GM18868 (cell line): ENCODE data around the gene RAX2.
"Not testable (repeated sequence)": the region's sequence is repeated elsewhere in the genome, so short reads cannot be mapped to it uniquely, and the experiment has no call there.

Experiments used
- ATAC-seq: cut with Tn5 transposase; IDR thresholded peaks from one replicate; pipeline ENCODE4 v1.9.1; 2021; ENCODE audit warnings: mild to moderate bottlenecking, moderate library complexity; ENCODE audit not compliant: unreplicated experiment

RAX2 gene

DNA sequence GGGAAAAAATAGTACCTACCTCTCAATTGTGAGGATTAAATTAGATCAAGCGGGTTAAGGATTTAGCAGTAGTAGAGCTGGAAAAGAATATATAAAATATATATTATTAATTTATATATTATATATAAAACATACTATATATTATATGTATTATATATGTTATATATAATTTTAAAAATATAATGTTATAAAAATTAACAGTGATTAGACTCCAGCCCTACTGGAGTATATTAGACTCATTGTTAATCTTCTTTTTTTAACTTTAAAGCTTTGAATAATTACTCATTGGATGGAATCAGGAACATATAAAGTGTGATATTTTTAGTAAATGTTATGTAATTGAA is 9.9 kb downstream of the RAX2 start:
- ATAC-seq = no peak

DNA sequence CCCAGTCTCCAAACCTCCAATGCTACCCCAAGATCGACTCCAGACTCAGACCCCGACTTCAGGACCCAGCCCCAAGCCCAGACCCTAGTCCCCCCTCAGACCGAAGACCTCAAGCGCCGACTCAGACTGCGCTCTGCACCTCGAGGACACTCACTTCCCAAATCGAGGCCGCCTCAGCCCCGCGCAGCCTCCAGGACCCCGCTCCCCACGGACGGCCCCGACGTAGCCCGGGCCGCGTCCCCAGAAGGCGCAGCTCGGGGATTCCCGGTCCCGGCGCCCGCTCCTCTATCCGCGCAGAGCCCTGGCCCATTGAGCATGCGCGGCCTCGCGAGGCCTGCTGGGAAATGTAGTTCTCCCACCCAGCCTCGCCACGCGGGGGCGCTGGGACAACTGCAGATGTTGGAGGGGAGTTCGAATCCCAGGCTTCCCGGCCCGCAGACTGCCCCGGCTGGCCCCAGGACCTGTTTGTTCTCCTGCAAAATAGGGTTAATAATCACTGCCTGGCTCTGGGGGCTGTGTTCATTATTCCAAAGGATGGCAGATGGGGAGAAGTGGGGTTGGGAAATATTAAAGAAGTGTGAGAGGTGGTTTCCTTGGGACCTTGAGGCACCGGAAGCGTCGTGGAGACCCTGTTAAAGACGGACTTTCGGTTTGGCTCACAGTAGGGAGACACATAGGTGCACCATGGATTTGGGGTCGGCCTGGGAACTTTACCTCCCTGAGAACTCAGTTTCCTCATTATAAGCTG is 10.5 kb downstream of the RAX2 start, which contains the start of gene APBA3:
Gene APBA3 (minus strand): TSS at position 311 of the 748 bp plus-strand sequence. CDS start 1,428 bp downstream, outside the sequence.
- ATAC-seq = peak; percentile 54

DNA sequence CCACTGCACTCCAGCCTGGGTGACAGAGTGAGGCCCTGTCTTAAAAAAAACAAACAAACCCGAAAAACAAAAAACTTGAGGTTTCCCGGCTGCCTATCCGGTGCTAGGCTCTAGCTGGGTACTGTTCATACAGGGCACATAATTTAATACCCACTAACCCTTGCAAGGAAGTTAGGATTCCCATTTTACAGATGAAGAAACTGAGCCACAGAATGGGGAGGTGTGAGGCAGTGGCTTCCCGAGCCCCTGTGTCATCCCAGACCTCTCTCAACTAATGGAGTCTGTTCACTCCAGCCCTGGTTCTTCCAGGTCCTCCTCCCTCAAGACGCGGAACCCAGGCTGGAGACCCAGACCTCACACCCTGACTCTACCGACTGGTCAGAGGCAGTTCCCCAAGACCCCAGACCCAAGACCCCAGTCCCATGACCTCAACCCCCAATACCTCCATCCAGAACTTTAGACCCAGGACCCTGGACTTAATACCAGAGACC is 11.1 kb downstream of the RAX2 start:
- ATAC-seq = no peak

DNA sequence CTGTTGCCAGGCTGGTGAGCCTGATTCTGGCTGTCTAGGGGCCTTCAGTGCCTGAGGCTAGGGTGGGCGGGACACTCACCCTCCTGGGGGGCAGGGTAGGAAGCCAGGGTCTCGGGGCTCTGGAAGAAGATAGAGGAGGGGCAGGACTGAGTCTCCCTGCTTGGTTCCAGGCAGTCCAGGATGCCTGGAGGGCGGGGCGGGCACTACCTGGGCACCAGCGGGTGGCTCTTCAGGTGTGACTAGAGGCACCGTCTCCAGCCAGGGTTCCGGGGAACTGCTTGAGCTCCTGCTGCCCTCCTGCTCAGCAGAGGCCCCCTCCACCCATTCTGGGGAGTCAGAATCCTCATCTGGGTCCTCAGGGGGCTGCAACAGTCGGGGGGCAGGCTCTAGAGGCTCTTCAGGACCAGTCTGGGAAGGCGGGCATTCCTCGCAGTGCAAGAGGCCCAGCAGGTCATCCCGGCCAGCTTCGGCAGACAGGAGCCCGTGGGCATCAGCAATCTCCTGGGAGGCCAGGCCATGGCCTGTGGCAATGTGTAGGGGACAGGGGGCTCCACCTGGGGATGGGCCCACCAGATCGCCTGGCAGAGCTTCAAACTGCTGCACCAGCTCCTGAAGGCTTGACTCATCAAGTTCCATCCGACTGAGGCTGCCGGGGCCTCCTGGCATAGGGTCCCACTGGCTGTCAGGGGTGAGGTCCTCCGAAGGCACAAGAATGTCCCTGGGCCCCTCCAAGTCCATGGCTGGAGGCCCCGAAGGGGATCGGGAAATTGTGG is 12.4 kb downstream of the RAX2 start:
- ATAC-seq = no peak

DNA sequence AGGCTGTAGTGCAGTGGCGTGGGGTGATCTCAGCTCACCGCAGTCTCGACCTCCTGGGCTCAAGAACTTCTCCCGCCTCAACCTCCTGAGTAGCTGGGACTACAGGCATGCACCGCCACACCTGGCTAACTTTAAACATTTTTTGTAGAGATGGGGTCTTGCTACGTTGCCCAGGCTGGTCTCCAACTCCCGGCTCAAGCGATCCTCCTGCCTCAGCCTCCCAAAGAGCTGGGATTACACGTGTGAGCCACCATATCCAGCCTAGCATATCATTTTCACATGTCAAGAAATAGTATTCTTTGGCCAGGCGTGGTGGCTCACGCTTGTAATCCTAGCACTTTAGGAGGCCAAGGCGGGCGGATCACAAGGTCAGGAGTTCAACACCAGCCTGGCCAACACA is 13.7 kb downstream of the RAX2 start:
- not testable (repeated sequence) for ATAC-seq

DNA sequence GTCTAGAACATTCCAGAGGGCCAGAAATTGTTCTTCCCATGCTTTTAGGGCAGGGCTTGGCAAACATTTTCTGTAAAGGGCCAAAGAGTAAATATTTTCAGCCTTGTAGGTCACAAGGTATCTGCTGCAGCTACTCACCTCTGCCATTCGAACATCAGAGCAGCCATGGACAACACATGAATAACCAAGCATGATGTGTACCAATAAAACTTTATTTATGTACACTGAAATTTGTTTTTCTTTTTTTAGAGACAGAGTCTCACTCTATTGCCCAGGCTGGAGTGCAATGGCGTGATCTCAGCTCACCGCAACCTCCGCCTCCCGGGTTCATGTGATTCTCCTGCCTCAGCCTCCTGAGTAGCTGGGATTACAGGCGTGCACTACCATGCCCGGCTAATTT is 14.3 kb downstream of the RAX2 start:
- ATAC-seq = not testable (repeated sequence)

DNA sequence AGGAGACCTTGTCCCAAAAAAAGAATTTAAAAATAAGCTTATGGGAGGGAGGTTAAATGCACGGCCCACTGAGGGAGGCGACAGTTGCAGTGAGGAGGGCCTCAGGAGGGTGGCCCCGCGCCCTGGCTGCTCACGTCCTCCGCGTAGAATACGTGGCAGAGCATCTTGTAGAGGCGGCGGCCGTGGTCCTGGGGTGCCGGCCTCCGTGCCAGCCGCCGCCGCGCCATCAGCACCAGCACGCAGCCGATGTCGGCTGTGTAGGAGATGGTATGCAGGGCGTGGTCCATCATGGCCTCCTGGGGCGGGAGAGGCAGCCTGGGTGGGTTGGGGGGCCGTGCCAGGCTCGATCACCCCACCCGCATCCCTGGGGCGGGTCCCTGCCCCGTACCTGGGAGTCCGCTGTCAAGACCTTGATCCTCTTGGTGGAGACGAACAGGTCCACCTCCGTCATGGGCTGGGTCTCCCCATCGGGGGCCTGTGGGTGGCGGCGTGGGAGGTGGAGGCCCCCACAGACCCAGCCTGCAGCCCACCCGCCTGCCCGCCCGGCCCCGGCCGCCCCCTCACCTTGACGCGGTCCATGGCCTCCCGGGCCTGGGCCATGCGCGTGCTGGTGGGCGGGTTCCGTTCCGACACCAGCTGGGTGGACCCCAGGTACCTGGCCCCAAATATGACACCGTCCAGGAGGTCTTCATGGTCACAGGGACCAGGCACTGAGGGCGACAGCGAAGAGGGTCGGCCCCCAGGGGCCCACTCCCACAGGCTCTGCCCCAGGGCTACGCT is 18.2 kb downstream of the RAX2 start:
- ATAC-seq = no peak

DNA sequence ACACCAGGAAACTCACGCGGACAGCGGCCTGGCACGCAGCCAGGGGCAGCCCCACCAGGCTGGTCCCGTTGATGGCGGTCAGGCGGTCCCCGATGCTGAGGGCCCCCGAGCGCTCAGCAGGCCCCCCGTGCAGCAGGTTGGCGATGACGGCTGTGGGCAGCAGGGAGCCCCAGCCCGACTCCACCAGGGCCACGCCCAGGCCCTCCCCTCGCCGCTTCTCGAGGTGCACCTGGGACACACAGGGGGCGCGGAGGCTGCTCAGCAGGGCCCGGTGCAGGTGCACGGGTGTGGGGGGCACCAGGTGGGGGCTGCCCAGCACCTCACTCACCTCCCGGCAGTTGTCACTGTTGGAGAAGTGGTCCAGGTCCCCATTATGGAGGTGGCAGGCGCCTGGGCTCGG is 19.5 kb downstream of the RAX2 start:
- ATAC-seq = no peak

DNA sequence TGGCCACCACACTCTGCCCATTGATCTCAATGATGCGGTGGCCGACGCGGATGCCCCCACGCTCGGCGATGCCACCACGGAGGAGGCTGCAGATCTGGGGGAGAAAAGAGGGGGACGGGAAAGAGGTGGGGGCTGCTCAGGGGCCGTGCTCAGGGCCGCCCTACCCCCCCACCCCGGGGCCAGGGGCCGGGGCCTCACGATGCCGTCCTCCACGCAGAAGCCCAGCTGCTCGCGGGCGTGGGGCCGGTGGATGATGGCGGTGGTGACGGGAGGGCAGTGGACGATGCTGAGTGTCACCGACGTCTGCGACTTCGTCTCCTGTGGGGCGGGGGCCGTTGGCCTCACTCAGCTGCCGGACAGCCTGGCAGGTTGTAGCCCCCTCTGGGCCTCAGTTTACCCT is 20.8 kb downstream of the RAX2 start:
- no peak for ATAC-seq

DNA sequence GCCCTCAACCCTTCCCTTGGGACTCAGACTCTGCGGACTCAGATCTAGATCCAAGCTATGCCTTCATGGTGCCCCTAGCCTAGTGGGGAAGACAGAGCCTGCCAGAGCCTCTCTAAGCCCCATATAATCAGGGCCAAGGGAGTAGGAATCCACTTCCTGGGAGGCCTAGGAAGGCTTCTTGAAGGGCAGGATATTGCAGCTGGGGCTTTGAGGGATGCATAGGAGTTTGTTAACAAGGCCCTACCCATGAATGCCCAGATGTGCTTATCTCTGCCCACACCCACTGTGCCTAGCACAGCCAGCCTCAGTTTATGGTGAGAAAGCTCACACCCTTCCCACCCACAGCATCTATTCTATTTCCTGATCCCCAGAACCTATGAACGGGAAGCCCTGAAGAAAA is 21.8 kb downstream of the RAX2 start:
- ATAC-seq = no peak

DNA sequence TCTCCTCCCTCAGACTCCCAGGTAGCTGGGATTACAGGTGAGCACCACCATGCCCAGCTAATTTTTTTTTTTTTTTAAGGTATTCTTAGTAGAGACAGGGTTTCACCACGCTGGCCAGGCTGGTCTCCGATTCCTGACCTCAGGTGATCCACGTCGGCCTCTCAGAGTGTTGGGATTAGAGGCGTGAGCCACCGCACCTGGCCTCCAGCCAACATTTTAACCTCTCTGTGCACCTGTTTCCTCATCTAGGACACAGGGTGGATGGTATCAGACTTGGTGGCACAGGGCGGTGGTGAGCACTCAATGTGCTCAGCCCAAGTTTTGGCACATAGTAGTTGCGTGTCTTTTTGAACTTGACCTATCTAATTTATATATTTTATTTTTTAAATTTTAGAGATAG is 23.1 kb downstream of the RAX2 start:
- no peak for ATAC-seq

DNA sequence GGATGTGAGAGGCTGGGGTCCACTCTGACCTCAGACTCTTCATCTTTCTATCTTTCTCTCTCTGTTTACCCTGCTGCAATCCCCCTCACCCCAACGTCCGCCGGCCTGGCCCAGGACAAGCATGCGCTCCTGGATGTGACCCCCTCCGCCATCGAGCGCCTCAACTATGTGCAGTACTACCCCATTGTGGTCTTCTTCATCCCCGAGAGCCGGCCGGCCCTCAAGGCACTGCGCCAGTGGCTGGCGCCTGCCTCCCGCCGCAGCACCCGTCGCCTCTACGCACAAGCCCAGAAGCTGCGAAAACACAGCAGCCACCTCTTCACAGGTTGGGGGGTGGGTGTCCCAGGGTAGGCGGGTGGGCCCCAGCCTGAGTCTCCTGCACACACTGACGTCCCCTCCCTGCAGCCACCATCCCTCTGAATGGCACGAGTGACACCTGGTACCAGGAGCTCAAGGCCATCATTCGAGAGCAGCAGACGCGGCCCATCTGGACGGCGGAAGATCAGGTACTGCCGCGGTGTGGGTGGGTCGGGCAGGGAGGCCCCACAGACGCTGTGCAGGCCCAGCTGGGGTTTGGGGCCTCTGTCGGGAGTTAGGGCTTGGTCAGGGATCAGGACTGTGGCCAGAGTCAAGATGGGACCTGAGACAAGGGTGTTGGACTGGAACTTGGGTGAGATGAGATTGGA is 25.5 kb downstream of the RAX2 start:
- no peak for ATAC-seq

DNA sequence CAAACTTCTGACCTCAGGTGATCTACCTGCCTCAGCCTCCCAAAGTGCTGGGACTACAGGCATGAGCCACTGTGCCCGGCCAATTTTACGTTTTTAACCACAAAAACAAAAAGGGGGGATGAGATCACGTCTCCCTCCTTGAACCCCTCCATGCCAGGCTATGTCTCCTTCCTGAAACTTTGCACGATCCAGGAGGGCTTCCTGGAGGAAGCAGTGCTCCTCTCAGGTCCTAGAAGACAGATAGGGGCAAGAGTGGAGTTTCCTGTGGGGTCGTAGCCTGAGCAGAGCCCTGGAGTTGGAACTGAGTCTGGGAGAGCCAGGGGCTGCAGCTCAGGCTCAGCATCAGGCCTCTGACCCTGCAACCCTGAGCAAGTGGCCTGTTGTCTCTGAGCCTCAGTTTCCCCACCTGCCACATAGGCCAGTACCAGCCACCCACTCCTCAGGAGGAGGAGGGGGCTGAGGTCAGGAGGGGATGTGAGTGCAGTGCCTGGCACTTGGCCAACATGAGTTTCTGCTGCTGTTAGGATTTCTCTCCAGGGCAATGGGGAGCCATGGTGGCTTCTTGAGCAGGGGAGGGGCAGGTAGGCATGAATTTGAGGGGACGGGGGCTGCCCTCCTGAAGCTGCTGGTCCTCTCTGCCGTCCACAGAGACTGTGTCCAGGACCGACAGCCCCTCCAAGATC is 26.5 kb downstream of the RAX2 start:
- ATAC-seq = no peak

DNA sequence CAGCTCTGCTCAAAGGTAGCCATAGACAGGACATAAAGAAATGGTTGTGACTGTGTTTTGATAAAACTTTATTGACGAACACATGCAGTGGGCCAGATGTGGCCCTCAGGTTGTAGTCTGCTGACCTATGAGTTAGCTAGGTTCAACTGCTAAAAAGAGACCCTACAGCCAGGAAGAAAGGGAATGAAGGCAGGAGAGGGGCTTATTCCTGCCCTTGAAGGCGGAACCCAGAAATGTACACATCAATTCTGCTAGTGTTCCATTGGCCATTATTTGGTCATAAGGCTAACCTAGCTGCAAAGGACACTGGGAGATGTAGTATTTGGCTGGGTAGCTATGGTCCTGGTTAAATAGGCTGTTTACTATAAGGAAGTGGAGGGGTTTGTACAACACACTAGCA is 28.5 kb downstream of the RAX2 start:
- no peak for ATAC-seq

DNA sequence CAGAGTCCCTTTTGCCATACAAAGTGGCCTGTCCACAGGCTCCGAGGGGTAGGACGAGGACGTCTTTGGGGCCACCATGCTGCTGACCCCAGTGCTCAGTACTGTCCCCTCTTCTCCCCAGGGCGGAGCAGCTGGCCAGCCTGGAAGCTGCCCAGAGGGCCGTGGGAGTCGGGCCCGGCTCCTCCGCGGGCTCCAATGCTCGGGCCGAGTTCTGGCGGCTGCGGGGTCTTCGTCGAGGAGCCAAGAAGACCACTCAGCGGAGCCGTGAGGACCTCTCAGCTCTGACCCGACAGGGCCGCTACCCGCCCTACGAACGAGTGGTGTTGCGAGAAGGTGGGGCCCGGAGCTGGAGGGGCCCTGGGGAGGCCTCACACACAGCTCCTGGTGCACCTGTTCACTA is 31.6 kb downstream of the RAX2 start:
- no peak for ATAC-seq

DNA sequence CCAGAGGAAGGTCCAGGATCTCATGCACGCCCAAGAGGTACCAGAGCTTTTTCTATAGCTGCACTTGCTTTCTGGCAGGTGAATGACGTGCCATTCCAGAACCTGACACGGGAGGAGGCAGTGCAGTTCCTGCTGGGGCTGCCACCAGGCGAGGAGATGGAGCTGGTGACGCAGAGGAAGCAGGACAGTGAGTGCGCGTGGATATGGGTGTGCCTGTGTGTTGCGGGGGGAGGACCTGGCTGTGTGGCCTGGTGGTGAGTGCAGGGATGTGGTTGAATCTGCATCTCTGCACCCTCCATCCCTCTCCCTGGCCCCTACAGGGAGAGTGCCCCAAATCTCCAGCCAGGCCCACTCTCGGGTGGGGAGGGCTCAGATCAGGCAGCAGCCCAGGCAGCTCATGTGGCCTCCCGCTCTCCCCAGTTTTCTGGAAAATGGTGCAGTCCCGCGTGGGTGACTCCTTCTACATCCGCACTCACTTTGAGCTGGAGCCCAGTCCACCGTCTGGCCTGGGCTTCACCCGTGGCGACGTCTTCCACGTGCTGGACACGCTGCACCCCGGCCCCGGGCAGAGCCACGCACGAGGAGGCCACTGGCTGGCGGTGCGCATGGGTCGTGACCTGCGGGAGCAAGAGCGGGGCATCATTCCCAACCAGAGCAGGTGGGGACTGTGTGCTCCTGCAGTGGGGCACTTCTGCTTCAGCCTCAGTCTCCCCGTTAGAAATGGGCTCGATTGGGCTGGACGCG is 33.4 kb downstream of the RAX2 start:
- ATAC-seq = no peak

DNA sequence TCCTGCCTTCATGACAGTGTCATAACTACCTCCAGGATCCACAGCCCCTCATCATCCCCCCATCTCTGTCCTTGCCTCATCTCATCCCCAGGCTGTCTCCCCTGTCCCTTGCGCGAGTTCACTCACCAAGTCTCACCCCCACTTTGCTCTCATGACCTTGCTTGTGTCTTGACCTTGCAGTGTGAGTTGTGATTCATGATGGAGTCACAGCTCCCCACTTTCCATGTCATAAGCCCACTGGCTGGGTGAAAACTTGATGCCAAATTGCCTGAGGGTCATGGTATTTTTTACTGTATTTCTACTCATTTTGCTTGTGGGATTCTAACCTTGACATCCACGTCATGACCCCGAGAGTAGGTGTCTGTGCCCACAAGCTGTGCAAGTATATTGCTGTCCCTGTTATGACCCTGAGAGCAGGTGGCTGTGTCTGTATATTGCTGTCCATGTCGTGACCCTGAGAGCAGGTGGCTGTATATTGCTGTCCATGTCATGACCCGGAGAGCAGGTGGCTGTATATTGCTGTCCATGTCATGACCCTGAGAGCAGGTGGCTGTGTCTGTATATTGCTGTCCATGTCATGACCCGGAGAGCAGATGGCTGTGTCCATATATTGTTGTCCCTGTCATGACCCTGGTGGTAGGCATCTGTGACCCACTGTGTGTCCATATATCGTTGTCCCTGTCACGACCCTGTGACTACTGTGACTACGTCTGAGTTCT is 34.4 kb downstream of the RAX2 start:
- no peak for ATAC-seq

DNA sequence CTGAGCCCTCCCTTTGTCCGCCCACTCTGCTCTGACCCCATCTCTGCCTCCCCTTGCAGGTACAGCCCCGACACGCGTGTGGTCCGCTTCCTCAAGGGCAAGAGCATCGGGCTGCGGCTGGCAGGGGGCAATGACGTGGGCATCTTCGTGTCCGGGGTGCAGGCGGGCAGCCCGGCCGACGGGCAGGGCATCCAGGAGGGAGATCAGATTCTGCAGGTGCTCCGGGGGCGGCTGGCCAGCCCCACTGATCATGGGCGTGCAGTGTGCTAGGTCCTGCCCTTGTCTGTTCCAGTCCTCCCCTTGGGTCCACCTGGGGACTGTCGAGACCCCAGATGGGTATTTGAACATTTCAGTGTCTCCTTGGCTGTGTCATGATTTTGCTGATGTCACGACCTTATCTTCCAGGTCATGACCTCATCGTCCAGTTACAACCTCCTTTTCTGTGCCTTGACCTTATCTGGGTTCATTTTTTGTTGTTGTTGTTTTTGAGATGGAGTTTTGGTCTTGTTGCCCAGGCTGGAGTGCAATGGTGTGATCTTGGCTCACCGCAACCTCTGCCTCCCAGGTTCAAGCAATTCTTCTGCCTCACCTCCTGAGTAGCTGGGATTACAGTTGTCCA is 35.8 kb downstream of the RAX2 start:
- ATAC-seq = no peak

DNA sequence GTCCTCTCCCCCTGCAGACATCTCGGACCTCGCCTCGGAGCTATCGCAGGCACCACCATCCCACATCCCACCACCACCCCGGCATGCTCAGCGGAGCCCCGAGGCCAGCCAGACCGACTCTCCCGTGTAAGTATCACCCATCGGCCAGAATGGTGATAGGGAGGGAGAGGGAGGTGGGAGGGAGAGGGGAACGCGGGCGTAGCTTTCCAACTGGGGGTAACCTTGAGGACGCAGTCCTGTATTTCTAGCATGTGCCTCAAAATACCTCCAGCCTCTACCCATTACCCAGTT is 37.8 kb downstream of the RAX2 start:
- ATAC-seq = no peak
